Epithelial cell of proximal tubule (primary cell): ENCODE measurements around the gene CHPF. TPM values are rescaled to one million over a fixed set of nuclear protein-coding genes. Genes with fewer than 3 reads are reported as not detected.

Experiments
- DNase-seq: peaks from one replicate; pipeline ENCODE4 v3.0.0-alpha.2; 2011; ENCODE audit warnings: low read depth
- H3K4me3 ChIP-seq: 2 replicates; pipeline ENCODE4 v1.5.1; 2011; ENCODE audit warnings: low read depth, mild to moderate bottlenecking, low read length
- total RNA-seq: library from RNA; depleted of rRNA; stranded (reverse); fragments of >200 nt; gene quantifications from 2 replicates; pipeline ENCODE4 v1.2.3, GENCODE V29; 2015
- TF ChIP-seq, protein P1 (sequence below): conservative IDR thresholded peaks from 2 replicates; pipeline ENCODE4 v1.5.1; 2012; ENCODE audit warnings: low read depth, mild to moderate bottlenecking, low read length

The CHPF gene
- total RNA-seq: 96.2 and 122 TPM in 2 replicates

GRCh38 chr2:219543596-219544358, at the start of gene CHPF, which contains the start of gene TMEM198:
Gene CHPF, minus strand, starts transcription at chr2:219543809. Its CDS starts 271 bp downstream, at chr2:219543538.
Gene TMEM198, plus strand, starts transcription at chr2:219544028. Its CDS starts 700 bp downstream, at chr2:219544728.
- peak; percentile 64 for DNase-seq
- TF ChIP-seq, protein P1, sequence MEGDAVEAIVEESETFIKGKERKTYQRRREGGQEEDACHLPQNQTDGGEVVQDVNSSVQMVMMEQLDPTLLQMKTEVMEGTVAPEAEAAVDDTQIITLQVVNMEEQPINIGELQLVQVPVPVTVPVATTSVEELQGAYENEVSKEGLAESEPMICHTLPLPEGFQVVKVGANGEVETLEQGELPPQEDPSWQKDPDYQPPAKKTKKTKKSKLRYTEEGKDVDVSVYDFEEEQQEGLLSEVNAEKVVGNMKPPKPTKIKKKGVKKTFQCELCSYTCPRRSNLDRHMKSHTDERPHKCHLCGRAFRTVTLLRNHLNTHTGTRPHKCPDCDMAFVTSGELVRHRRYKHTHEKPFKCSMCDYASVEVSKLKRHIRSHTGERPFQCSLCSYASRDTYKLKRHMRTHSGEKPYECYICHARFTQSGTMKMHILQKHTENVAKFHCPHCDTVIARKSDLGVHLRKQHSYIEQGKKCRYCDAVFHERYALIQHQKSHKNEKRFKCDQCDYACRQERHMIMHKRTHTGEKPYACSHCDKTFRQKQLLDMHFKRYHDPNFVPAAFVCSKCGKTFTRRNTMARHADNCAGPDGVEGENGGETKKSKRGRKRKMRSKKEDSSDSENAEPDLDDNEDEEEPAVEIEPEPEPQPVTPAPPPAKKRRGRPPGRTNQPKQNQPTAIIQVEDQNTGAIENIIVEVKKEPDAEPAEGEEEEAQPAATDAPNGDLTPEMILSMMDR: no peak
- peak within 1 kb of the TSS; percentile 71 for H3K4me3 ChIP-seq

DNA sequence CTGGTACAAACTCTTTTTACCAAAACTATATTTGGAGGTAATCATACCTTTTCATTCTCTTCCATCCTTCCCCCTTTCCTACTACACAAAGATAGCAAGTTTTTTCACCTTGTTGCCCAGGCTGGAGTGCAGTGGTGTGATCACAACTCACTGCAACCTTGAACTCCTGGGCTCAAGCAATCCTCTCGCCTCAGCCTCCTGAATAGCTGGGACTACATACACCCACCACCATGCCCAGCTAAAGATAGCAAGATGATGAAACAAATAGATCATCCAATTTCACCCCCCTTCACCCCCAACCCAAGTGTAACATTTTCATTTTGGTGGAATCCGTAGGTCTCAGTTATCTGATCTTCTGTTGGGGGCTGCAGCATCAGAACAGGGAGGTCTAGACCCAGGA, 49.5 kb upstream of the CHPF start:
- DNase-seq: no peak
- no peak overlapping the region for H3K4me3 ChIP-seq
- TF ChIP-seq, protein P1: no peak

DNA sequence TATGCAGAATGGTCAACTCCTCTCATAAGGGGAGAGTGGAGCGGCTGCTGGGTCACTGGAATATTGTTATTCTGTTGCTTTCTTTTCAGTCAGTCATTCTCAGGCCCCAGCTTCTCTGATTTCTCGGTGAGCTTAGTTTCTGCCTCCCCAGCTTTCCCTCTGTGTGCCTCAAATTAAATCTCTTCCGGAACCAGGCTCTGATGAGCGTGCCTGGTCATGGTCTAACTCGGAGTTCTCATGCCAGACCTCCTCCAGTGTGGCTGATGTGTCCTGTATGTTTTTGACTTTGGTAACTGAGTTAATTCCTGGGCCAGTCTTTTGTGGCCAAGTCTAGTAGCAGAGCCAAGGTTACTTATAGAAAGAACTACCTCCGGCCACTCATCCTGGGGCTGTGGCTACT, 49.1 kb upstream of the CHPF start:
- DNase-seq: no peak
- TF ChIP-seq, protein P1: no peak
- no peak overlapping the region for H3K4me3 ChIP-seq

DNA sequence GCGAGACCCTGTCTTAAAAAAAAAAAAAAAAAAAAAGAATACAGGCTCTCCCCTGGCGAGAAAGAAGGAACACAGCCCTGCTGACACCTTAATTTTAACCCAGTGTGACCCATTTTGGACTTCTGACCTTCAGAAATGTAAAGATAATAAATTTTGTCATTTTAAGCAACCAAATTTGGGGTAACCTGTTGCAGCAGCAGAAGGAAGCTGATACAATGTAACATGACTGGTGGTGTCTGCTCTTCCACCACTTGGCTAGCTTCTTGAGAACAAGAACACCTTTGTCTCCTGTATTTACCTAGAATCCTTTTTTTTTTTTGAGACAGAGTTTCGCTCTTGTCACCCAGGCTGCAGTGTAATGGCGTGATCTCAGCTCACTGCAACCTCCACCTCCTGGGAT, 47.5 kb upstream of the CHPF start:
- no peak for DNase-seq
- TF ChIP-seq, protein P1: no peak
- H3K4me3 ChIP-seq: no peak overlapping the region

- H3K4me3 ChIP-seq: no peak overlapping the region
- DNase-seq: no peak
- TF ChIP-seq, protein P1: no peak
Observed at GRCh38 chr2:219581346-219581745, 37.7 kb upstream of the CHPF start.

- TF ChIP-seq, protein P1: no peak
- no peak overlapping the region for H3K4me3 ChIP-seq
- no peak for DNase-seq
Observed at GRCh38 chr2:219578811-219579613, 35.4 kb upstream of the CHPF start.
